GM18498 (cell line): Measurements from ENCODE around the gene SLC9A9.
"Not testable (repeated sequence)": the region's sequence is repeated elsewhere in the genome, so short reads cannot be mapped to it uniquely, and the experiment has no call there.

Experiments used
- ATAC-seq: cut with Tn5 transposase; IDR thresholded peaks from one replicate; pipeline ENCODE4 v1.9.1; 2021; ENCODE audit warnings: mild to moderate bottlenecking, moderate library complexity; ENCODE audit not compliant: unreplicated experiment

SLC9A9 gene

DNA sequence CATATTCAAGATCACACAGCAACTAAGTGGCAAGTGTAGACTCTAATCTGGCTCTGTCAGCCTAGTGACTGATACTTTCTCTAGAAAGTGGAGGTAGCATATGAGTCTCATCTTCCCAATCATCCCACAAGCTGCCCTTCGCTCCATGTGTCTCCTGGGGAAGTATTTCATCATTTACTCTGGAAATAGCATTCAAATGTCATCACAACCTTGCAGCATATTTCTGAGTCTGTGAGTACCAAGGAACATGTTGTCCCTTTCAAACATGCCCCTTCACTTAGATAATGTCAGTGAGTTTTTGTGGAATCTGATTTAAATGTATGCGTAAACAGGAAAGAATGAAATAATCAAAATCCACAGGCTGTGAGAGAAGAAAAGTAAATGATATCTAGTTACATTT, 322.9 kb downstream of the SLC9A9 start:
- no peak for ATAC-seq

DNA sequence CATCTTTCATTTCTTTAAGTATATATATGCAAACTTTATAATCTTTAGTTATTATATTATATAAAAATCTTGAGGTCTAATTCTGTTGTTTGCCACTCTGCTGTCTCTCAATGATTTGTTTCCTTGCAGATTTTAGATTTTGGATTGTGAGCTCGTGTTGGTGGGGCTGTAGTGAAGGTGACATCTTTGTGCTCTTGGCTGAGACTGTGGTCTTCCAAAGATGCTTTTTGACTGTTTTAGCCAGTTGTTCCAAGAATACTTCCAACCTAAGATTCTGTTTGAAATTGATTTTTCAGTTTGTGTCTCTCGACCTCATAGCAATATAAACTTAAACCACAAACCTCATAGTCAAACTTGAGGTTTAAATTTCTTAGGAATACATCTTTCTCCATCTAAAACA, 326.5 kb downstream of the SLC9A9 start:
- ATAC-seq: no peak

DNA sequence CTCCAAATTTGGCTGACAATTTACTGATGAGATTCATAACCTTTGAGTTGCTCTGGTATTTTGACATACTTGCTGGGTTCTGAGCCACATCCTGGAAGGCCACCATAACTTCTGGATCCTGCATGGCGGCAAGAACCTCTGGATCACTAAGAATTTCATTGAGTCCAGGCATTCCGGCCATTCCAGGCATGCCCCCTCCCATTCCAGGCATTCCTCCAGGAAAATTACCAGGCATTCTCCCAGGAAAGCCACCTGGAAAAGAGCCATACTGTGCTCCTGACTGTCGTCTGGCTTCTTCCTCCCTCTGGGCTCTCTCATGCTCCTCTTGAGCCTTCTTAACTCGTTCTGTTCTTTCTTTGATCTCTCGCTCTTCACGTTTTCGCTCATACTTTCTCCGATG, 331.1 kb downstream of the SLC9A9 start:
- not testable (repeated sequence) for ATAC-seq

DNA sequence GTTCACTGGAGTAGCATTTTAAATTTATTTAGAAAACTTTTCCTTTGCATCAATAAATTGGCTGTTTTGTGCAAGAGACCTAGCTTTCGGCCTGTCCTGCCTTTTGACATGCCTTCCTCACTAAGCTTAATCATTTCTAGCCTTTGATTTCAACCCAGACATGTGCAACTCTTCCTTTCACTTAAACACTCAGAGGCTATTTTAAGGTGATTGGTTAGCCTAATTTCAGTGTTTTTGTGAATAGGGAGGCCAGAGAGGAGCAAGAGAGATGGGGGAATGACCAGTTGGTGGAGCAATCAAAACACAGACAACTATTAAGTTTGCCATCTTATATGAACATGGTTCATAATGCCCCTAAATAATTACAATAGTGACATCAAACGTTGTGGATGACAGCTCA, 333.4 kb downstream of the SLC9A9 start:
- ATAC-seq: no peak

DNA sequence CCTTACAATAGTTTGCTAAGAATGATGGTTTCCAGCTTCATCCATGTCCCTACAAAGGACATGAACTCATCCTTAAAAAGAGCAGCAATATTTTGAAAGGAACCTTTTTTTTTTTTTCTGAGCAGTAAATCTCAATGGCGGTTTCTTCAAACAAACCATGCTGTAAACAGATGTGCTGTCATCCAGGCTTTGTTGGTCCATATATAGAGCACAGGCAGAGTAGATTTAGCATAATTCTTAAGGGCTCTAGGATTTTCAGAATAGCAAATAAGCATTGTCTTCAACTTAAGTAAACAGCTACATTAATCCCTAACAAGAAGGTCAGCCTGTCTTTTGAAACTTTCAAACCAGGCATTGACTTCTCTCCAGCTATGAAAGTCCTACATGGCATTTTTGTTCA, 334.2 kb downstream of the SLC9A9 start:
- no peak for ATAC-seq

DNA sequence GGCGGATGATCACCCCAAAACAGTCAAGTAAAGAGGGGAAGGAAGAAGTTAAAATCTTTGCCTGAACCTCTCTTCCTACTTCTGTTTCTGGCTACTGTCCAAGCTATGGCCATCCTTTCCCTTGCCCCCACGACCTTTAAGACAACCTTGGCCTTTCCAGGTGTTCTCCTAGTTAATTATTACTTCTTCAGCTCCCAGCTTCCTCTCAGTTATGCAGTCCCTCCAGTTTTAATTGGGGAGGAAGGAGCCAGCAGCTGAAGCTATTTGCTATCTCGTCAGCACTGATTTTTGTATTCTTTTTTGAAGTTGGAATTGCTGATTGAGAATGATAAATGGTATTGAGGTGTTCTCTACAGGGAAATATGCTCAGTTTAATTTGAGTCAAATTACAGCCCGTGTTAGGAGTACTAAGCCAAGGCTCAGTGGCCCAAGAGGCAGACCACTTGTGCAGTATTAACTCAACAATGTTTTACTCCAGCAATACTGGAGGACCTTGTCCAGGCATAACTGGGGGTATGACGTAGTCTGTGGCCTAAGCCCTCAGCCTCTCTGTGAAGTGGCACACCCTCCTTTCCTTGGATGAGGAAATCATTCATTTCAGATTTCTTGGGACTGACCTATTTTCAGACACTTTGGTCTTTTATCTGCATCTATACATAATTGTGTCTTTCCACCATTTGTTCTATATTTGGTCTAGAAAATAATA, 336.9 kb downstream of the SLC9A9 start:
- no peak for ATAC-seq

DNA sequence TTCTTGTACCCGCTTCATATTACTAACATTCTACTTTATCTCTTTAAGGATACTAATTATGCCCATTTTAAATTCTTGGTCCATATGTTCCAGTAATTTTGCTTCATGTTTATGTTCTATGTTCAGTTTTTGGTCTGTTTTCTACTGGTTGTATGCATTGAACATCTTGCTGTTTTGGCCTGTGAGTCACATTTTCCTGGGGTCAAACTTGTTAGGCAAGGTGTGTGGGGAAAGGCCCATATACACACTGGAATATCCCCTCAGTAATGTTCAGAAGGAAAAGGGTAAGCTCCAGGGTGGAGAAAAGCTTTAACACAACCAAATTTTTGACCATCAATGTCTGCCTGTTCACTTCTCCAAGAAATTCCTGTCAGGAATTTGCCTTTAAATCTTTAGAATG, 337.7 kb downstream of the SLC9A9 start:
- ATAC-seq: no peak

DNA sequence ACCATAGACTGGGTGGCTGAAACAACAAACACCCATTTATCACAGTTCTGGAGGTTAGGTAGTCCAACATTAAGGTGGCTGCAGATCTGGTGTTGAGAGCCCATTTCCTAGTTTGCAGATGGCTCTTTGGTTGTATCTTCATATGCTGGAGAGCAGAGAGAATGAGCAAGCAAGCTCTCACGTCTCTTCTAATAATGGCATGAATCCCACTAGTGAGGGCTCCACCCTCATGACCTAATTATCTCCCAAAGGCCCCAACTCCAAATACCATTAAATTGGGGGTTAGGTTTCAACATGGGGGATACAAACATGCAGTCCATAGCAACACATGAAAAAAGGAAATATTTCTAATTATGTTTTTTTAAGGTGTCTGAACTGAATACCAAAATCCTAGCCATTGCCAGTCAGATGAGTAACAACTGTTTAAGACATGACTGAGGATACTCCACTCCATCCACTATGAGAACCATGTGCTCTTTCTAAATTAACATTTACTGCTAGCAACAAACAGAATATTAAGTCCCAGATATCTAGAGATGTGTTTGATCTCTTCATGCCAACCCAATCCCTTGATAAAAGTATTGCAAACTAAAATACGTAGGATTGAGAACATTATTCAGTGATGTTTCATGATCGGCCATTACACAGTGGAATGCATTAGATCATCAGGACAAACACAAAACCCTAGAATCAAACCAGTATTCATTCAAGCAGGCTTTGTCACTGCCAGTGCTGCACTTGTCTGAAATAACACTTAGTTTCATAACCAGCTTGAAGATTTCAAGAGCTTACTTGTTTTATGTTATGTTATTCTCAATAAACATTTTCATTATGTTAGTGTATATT, 340.3 kb downstream of the SLC9A9 start:
- ATAC-seq: no peak

DNA sequence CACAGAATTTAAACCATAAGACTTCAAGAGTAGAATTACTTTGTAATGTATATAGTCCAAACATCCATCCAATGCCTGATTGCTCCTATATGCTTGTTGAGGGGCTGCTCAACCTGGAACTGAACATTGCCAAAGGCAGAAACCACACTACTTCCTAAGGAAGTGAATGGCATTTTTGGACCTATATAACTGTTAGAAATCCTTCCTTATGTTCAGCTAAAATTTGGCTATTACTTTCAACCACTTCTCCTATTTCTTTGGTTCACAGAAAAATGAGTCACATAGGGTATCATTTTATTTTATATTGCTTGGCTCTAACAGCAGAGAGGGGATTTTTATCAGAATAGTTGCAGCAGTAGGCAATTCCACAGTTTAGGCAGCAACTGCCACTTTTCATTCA, 342.1 kb downstream of the SLC9A9 start:
- ATAC-seq: no peak

DNA sequence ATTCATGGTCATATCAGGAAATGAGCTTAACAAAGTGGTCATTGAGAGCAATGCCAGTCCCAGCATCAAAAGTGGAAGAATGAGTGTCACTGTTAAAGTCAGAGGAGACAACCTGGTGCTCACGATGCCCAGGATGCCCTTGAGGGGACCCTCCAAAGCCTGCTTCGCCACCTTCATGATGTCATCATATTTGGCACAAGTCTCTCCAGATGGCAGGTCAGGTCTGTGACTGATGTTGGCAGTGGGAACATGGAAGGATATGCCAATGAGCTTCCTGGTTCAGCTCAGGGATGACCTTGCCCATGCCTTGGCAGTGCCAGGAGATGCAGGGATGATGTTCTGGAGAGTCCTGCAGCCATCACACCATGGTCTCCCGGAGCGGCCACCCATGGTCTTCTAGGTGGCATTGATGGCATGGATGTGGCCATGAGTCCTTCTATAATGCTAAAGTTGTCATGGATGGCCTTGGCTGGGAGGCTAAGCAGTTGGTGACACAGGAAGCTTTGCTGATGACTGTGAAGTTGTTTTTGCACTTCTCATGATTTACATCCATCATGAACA, 344.9 kb downstream of the SLC9A9 start:
- ATAC-seq: no peak

DNA sequence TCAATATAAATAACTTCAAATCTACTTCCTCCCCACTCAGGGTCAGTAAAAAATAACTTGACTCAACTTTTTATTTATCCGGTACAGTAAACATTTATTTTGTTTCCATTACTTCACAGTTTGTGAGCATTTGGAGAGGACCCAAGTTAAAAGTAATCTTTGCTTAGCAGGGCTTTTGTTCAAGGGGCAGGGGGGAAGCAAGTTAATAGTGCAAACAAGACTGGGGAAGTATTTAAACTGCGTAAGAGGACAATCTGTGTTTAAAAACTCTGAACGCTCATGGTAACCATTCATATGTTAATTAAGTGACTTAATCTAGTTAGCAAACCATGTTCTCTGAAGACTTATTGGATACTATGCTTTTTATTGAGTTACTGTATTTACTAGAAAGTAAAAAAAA, 346.2 kb downstream of the SLC9A9 start:
- ATAC-seq: no peak

DNA sequence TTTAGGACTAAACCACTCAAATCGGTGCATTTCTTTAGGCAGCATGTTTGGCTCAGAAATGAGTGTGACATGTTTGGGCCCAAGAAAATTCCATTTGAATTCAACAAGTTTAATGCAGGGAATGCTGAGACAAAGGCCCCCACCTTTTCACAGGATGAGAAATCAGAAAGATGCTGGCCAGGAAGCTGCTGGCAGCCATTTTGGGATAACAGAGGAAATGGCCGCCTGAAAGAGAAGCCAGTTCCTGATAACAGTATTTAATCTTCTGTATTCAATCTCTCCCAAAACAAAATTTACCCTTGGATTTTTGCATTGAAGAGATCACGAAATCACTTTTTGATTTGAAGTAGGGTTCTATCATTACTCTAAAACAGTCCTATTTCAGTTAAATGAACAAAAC, 350.9 kb downstream of the SLC9A9 start:
- ATAC-seq: no peak

DNA sequence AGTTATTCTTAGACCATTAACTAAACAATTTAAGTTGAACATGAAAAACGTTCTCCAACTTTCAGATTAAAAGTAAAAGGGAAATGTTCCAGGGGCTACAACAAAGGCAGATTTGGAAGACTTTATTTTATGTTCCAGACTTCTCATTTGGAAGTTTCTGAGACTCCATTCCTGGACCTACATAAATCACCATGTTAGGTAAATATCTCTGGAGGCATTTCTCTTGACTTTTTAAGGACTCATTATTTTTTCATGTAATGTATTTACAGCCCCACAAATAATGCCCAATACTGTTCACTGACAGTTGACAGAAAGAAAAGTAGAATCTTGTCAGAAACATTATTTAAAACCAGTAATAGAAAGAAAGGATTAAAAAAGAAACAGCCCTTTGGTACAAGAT, 352.1 kb downstream of the SLC9A9 start:
- ATAC-seq: no peak

DNA sequence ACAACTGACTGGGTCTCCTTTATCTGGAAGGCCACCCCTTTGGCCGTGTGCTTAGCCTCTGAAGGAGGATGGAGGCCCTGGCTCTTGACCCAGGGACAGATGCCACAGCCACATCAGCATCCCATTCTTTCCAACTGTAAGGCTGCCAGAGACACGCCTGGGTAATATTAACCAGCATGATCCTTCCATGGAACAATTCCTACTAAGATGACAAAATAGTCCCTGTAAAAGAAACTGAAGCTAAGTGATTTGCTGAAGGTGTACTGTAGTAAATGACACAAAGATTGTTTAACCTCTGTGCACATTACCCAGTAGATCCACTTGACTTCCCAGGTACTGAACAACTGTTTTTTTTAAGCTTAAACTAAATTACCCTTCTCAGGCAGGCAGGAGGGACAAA, 352.7 kb downstream of the SLC9A9 start:
- no peak for ATAC-seq

DNA sequence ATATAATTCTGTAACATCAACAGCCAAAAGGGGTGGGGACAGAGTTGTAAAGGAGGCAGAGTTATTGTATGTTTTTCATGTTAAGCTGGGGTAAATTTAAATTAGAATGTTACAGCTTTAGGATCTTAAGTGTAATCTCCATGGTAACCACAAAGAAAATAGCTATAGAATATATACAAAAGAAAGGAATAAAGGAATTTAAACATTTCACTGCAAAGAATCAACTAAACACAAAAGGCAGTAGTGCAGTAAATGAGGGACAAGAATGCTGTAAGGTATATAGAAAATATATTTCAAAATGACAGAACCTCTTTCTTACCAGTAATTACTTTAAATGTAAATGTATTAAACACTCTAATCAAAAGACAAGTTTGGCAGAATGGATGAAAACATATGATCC, 361.7 kb downstream of the SLC9A9 start:
- ATAC-seq: no peak

DNA sequence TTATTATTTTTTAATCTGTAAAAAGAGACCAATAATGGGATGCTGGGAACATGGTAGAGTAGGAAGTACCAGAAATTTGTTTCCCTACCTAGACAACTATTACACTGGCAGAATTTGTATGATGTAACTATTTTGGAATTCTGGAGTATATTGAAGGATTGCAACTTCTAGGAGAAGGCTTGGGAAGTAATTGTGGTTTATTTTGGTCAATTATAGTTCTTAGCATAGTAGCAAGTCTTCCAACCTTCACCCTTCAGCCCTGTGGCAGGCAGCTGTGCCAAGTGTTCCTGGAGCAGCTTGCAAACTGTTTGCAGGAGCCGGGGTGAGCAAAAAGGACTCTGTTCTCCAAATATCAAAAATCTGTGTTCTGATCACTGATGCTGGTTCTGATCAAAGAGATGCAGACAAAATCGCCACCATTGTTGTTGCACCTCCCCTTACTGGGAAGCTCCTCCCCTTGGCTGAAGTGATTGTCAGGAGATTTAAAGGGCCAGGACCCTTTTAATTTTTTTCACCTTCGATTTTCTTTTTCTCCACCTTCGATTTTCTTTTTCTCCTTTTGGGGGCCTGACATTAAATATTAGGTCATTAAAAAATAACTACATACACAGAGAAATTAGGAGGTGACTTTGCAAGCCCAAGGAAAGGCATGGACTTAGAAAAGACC, 363.3 kb downstream of the SLC9A9 start:
- ATAC-seq: no peak

DNA sequence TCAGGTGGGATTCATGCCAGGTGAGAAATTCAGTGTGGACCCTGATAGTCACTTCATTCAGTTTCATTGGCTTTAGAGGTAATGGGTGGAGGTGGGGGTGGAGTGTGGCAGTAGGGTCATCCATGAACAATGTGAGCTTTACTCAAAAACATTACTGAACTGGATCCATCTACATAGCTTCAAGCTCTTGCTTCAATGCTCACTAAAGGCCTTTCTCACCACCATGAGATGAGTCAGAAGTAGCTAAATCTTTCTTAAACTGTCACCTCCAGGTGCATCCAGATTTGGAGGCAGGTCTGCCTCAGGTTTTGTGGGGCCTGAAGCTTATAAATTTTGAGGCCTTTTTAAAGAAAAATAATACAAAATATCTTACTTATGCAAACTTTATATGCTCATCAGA, 365.1 kb downstream of the SLC9A9 start:
- ATAC-seq: no peak

DNA sequence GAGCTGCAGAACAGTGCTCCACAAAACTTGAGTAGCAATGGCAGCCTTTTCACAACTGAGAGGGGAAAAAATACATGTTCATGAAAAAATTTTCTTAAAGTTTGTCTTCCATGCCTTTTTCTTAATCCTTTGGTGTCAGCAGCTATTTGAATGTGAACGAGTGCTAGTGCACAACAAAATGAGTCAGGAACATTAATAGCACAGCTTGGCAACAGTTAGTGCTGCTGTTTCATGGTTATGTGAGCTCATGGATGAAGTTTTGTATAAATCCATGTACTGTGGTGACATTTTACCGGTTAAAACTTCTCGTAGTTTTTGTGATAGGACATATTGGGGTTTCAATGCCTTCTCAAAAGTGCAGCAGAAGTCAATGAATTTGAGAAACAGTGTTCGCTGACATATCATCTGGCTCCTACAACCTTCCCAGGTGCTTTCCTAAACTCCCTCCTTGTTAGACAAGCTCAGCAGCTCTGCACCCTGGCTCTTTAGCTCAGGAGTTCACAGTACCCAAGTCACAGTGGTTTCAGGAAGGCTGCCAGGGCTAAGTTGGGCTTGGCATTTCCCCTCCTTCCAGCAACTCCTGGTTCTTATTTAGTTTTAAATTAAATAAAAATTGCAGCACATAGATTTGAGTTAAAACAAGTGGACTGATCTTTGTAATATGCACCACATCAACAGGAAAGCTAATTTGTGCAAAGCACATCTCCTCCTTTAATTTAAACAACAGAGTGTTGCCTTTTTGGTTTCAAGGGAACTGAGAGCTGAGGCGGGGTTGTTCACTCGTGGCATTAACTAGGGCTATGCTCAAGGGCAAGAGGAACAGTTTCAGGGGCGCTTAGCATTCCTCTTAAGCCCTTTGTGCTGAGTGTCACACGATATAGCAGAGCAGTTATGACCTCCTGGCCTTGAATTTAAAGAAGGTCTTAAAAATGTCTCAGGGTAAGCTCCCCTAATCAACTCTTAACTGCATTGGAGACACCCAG, 365.9 kb downstream of the SLC9A9 start:
- ATAC-seq: peak; percentile 46

DNA sequence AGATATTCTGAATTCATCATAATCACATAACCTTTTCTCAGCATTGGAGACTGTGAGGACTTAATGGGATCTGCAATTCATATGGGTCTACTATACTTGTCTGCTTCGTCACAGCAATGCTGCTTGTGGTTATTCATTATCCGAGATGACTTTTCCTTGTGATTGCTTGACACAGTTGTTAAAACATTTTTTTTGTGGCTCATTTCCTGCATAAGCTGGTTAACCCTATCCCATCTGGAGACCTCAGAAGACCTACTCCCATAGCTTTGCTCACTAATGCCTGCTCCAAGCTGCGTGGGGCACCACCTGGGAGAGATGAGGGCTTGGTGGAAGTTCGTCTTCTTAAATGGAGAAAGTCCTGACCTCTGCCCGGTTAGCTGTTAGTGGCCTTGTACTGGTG, 367.9 kb downstream of the SLC9A9 start:
- no peak for ATAC-seq

DNA sequence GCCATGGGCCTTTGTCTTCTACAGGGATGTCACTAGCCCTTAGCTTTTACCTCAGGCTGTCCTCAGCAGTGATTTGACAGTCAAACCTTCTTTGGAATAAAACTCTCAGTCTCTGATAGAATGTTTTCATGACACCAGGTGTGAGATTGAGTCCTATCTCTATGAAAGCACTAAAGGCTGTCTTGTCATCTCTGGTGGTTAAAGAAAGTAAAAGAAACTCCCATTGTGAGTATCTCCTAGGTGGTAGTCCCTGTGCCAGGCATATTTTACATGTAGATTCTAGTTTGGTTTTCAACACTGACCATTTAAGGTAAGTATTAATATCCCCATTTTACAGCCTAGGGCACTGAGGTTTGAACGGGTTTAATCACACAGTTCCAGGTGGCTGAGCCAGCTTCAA, 368.5 kb downstream of the SLC9A9 start:
- ATAC-seq: no peak
